ENCODE data around the gene ADGRF3. TPM values are rescaled to one million over a fixed set of nuclear protein-coding genes. Genes with fewer than 3 reads are reported as not detected.

ADGRF3 gene
- total and polyA plus RNA-seq, 2 of the 13 experiments (the other 11 are each of a cell fraction or from before 2014, with no cell fraction given), result 0.40 to 1.5 TPM

DNA sequence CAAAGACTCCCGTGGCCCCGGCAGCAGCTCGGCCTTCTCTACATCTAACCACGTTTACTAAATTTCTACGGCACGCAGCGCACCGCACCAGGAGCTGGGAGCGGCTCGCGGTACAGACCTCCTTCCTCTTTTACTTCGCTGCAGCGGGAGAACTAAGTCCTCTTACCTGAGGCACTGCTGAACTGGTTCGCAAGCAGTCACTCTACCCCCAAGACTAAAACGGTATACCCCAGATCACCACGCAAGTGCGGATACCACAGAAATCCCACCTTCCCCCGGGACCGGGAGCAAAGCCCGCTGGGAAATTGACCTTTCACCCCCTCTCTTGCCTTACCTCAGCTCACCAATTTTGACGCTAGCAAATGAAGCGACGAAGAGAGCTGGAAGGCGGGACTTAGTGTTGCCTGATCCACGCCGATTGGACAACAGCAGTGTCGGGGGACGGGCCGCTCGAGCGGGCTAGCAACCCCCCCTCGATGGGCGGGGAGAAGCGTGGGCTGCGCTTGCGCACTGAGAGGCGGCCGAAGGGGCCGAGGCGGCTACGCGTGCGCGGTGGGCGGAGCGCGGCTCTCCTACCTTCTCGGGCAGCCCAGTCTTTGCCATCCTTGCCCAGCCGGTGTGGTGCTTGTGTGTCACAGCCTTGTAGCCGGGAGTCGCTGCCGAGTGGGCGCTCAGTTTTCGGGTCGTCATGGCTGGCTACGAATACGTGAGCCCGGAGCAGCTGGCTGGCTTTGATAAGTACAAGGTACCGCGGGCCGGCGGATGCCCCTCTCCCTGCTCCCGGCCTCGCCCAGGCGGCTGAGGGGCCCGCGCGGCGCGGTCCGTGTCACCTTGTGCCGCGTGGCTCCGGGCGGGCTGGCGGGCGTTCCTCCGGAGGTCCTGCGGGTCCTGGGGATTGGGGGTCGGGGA is 790 bp downstream of the ADGRF3 start, which contains the start of gene SELENOI (continued):
- TF ChIP-seq FOSL2 (CRISPR knock-in tag; IDR thresholded peaks at IDR 0.05), result peak; percentile 64
- TF ChIP-seq JUND (CRISPR knock-in tag; IDR thresholded peaks at IDR 0.05), result peak; percentile 73
- peak; percentile 50; the same call in 1 of the 2 replicates for TF ChIP-seq SOX5 (CRISPR knock-in tag; IDR thresholded peaks at IDR 0.05; ENCODE audit: borderline replicate concordance)
- TF ChIP-seq ZNF101 (CRISPR knock-in tag; IDR thresholded peaks at IDR 0.05; ENCODE audit: borderline replicate concordance, low read depth), result 0 out of 2 replicates have a peak, but pooled peaks have one; percentile 42
- TF ChIP-seq ZNF350 (CRISPR knock-in tag; IDR thresholded peaks at IDR 0.05; ENCODE audit: borderline replicate concordance, low read depth), result peak; percentile 91
- TF ChIP-seq ZNF607 (CRISPR knock-in tag; IDR thresholded peaks at IDR 0.05; ENCODE audit: borderline replicate concordance), result peak; percentile 53
- TF ChIP-seq ZNF263 (CRISPR knock-in tag; IDR thresholded peaks at IDR 0.05), result peak; percentile 8; the same call in 1 of the 2 replicates
- peak; percentile 93 for TF ChIP-seq EEA1 (CRISPR knock-in tag; IDR thresholded peaks at IDR 0.05; ENCODE audit: borderline replicate concordance)
- peak; percentile 98 for TF ChIP-seq PHF8 (CRISPR knock-in tag; IDR thresholded peaks at IDR 0.05)
- TF ChIP-seq TRIM24 (CRISPR knock-in tag; IDR thresholded peaks at IDR 0.05), result no peak
- TF ChIP-seq ONECUT2 (CRISPR knock-in tag; IDR thresholded peaks at IDR 0.05), result no peak
- no peak; the same call in 1 of the 2 replicates for TF ChIP-seq PLSCR1 (CRISPR knock-in tag; IDR thresholded peaks at IDR 0.05; ENCODE audit: borderline replicate concordance)
- no peak; the same call in 1 of the 2 replicates for TF ChIP-seq ZNF790 (CRISPR knock-in tag; IDR thresholded peaks at IDR 0.05; ENCODE audit: borderline replicate concordance)
- peak; percentile 54; the same call in 1 of the 2 replicates for TF ChIP-seq ZNF766 (CRISPR knock-in tag; IDR thresholded peaks at IDR 0.05; ENCODE audit: borderline replicate concordance)
- TF ChIP-seq TARDBP (CRISPR knock-in tag; IDR thresholded peaks at IDR 0.05), result peak; percentile 86
- TF ChIP-seq ZNF234 (CRISPR knock-in tag; conservative IDR thresholded peaks at IDR 0.05), result no peak
- TF ChIP-seq ZNF660 (CRISPR knock-in tag; IDR thresholded peaks at IDR 0.05; ENCODE audit: borderline replicate concordance, low read depth), result no peak
- peak; percentile 33; the same call in 1 of the 2 replicates for TF ChIP-seq ZNF556 (CRISPR knock-in tag; IDR thresholded peaks at IDR 0.05; ENCODE audit: borderline replicate concordance)
- TF ChIP-seq, protein P1, sequence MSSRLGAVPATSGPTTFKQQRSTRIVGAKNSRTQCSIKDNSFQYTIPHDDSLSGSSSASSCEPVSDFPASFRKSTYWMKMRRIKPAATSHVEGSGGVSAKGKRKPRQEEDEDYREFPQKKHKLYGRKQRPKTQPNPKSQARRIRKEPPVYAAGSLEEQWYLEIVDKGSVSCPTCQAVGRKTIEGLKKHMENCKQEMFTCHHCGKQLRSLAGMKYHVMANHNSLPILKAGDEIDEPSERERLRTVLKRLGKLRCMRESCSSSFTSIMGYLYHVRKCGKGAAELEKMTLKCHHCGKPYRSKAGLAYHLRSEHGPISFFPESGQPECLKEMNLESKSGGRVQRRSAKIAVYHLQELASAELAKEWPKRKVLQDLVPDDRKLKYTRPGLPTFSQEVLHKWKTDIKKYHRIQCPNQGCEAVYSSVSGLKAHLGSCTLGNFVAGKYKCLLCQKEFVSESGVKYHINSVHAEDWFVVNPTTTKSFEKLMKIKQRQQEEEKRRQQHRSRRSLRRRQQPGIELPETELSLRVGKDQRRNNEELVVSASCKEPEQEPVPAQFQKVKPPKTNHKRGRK (CRISPR knock-in tag; IDR thresholded peaks at IDR 0.05), result no peak
- TF ChIP-seq, protein P2, sequence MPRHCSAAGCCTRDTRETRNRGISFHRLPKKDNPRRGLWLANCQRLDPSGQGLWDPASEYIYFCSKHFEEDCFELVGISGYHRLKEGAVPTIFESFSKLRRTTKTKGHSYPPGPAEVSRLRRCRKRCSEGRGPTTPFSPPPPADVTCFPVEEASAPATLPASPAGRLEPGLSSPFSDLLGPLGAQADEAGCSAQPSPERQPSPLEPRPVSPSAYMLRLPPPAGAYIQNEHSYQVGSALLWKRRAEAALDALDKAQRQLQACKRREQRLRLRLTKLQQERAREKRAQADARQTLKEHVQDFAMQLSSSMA (CRISPR knock-in tag; IDR thresholded peaks at IDR 0.05), result peak; percentile 42
- no peak for TF ChIP-seq FOXO4 (CRISPR knock-in tag; conservative IDR thresholded peaks at IDR 0.05)
- TF ChIP-seq, protein P3, sequence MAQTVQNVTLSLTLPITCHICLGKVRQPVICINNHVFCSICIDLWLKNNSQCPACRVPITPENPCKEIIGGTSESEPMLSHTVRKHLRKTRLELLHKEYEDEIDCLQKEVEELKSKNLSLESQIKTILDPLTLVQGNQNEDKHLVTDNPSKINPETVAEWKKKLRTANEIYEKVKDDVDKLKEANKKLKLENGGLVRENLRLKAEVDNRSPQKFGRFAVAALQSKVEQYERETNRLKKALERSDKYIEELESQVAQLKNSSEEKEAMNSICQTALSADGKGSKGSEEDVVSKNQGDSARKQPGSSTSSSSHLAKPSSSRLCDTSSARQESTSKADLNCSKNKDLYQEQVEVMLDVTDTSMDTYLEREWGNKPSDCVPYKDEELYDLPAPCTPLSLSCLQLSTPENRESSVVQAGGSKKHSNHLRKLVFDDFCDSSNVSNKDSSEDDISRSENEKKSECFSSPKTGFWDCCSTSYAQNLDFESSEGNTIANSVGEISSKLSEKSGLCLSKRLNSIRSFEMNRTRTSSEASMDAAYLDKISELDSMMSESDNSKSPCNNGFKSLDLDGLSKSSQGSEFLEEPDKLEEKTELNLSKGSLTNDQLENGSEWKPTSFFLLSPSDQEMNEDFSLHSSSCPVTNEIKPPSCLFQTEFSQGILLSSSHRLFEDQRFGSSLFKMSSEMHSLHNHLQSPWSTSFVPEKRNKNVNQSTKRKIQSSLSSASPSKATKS (CRISPR knock-in tag; IDR thresholded peaks at IDR 0.05), result no peak
